ENCODE measurements around the gene FGB. TPM values are rescaled to one million over a fixed set of nuclear protein-coding genes. Genes with fewer than 3 reads are reported as not detected.

The FGB gene
- total RNA-seq, 4 donors from 2014 or later, result 17.9 to 40.2 TPM; not detected in 2

DNA sequence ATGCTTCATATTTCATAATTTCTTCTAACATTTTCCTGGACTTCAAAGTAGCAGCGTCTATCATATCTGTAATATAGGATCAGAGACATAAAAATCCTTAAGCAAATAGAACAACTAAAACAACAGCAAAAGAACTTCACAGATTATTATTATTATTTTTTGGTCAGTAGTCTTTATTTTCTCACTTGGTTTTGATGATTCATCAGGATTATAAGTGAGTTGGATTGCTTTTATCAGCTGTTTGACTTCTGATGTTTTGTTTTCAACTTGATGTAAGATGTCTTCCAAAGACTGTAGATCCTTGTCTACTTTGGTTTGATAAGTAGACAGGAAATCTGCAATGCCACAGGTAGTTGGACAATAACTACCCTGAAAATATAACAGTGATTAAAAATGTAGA is 49.0 kb downstream of the FGB start:
- Histone ChIP-seq H3K9me3 (no peaks in the 10 kb centered on the region), H3K4me1 (no peaks in the 10 kb centered on the region), H3K27me3 (no peaks in the 10 kb centered on the region), H3K4me3 (no peak overlapping the region), H3K36me3 (no peaks in the 10 kb centered on the region), H3K27ac (no peak overlapping the region)
- DNase-seq, result no peak
- intact Hi-C loops (cut with DNase I; ENCODE audit: low total_unique reads), result no loop called here
- TF ChIP-seq, protein P1, sequence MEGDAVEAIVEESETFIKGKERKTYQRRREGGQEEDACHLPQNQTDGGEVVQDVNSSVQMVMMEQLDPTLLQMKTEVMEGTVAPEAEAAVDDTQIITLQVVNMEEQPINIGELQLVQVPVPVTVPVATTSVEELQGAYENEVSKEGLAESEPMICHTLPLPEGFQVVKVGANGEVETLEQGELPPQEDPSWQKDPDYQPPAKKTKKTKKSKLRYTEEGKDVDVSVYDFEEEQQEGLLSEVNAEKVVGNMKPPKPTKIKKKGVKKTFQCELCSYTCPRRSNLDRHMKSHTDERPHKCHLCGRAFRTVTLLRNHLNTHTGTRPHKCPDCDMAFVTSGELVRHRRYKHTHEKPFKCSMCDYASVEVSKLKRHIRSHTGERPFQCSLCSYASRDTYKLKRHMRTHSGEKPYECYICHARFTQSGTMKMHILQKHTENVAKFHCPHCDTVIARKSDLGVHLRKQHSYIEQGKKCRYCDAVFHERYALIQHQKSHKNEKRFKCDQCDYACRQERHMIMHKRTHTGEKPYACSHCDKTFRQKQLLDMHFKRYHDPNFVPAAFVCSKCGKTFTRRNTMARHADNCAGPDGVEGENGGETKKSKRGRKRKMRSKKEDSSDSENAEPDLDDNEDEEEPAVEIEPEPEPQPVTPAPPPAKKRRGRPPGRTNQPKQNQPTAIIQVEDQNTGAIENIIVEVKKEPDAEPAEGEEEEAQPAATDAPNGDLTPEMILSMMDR (IDR thresholded peaks at IDR 0.05 in 4 of 5, conservative IDR thresholded peaks at IDR 0.05 in 1 of 5), result no peak
- TF ChIP-seq POLR2A (IDR thresholded peaks at IDR 0.05), result no peak
- in situ Hi-C loops (cut with MboI; ENCODE audit: low sequenced_read_pairs in 4 of 4), result no loop called here
- ATAC-seq, result no peak

DNA sequence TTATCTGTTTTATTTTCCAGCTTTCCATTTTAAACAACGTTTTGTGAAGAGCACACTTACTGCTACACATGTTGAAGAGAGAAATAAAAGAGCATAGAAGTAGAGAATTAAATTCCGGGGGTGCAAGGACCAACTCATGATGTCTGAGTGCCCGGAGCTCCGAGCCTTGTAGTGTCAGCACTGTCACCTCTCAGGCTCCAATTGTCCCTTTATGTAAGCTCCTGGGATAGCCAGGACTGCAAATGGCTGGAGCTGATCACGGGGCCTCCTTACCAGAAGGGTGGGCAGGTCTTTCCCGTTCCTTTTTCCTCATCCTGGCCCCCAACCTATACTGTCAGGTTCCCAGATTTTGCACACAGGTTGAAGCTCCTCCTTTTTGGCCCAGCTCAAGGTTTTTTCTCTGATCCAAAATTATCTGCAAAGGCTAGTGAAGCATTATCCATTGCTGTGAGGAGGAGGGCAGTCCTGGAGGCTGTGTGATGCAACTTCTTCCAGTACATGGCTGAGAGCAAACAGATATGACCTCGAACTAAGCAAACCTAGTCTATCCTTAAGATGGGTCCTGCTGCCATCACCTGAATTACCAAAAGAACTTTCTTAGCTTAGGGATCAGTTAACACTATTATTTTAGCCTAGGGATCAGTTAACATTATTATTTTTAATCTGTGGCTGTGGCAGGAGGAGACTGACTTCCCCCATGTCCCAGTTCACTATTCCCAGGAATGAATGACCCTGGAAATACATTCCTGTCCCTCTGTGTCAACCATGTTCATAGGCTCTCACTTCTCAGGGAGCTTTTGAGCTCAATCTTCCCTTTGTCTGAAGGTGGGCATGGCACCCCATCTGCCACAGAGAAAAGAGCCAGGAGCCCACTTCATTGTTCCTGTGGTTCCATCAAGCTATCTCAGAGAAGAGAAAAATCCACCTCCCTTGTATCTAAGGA is 49.9 kb downstream of the FGB start, which contains the start of gene FGG:
Gene FGG, minus strand, starts transcription at position 185 of the 943 bp plus-strand sequence. Its CDS starts 47 bp downstream, at position 138.
- in situ Hi-C loops (cut with MboI; ENCODE audit: low sequenced_read_pairs in 4 of 4), result no loop called here
- Histone ChIP-seq H3K36me3 (no peaks in the 10 kb centered on the region), H3K27me3 (no peaks in the 10 kb centered on the region), H3K27ac (no peak within 1 kb of the TSS), H3K9me3 (no peaks in the 10 kb centered on the region), H3K4me1 (no peaks in the 10 kb centered on the region), H3K4me3 (no peak within 1 kb of the TSS)
- TF ChIP-seq, protein P1 (IDR thresholded peaks at IDR 0.05 in 4 of 5, conservative IDR thresholded peaks at IDR 0.05 in 1 of 5), result no peak
- no peak for TF ChIP-seq POLR2A (IDR thresholded peaks at IDR 0.05)
- ATAC-seq (no peak), DNase-seq (no peak)
- intact Hi-C loops (cut with DNase I; ENCODE audit: low total_unique reads), result no loop called here

DNA sequence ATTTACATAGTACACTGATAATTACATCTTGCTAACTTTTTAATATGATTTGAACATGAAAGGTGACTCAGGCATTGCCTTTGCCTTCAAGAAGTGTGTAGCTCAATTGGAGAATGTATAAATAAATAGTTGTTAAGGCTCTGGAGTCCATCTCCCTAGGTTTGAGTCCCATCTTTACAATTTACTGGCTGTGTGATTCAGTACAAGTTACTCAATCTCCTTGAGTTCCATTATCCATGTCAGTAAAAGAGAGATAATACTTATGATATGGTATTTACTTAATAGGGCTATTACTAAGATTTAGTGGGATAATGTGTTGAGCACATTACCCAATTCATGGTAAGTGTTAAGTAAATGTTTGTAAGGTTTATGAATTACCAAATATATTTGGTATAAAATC is 51.5 kb downstream of the FGB start:
- no peak overlapping the region for H3K27ac ChIP-seq
- ATAC-seq (no peak), DNase-seq (no peak)
- H3K4me3 ChIP-seq, result no peak overlapping the region
- no peaks in the 10 kb centered on the region for H3K9me3 ChIP-seq
- no peaks in the 10 kb centered on the region for H3K27me3 ChIP-seq
- in situ Hi-C loops (cut with MboI; ENCODE audit: low sequenced_read_pairs in 4 of 4), result no loop called here
- no peaks in the 10 kb centered on the region for H3K36me3 ChIP-seq
- TF ChIP-seq, protein P1 (IDR thresholded peaks at IDR 0.05 in 4 of 5, conservative IDR thresholded peaks at IDR 0.05 in 1 of 5), result no peak
- intact Hi-C loops (cut with DNase I; ENCODE audit: low total_unique reads), result no loop called here
- H3K4me1 ChIP-seq, result no peaks in the 10 kb centered on the region

DNA sequence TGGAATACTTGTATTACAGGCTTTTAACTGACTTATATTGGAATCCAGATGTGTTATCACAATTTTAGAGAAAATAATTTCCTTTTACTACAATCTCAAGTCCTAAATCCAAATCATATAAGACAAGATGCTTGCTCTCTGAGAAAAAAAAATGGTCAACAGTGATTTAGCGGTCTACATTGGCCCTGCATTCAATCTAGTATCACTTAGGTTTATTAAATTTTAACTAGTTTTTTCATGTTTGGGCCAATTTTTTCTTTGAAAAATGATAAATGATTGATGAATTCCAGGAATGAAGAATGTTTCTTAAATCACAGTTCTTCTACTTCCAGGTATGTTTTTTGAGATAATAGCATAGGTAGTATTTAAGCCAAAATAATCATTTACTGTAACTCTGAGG is 52.4 kb downstream of the FGB start:
- Histone ChIP-seq H3K27me3 (no peaks in the 10 kb centered on the region), H3K36me3 (no peaks in the 10 kb centered on the region), H3K27ac (no peak overlapping the region), H3K9me3 (no peaks in the 10 kb centered on the region), H3K4me1 (no peaks in the 10 kb centered on the region), H3K4me3 (no peak overlapping the region)
- DNase-seq (no peak), ATAC-seq (no peak)
- intact Hi-C loops (cut with DNase I; ENCODE audit: low total_unique reads), result no loop called here
- TF ChIP-seq, protein P1 (IDR thresholded peaks at IDR 0.05 in 4 of 5, conservative IDR thresholded peaks at IDR 0.05 in 1 of 5), result no peak
- TF ChIP-seq POLR2A (IDR thresholded peaks at IDR 0.05), result no peak
- in situ Hi-C loops (cut with MboI; ENCODE audit: low sequenced_read_pairs in 4 of 4), result no loop called here

Measured in gastrocnemius medialis (tissue), 4 donors.